ENCODE measurements around the gene FNBP1L.

- TF ChIP-seq POLR2A (IDR thresholded peaks at IDR 0.05; ENCODE audit: low read depth, low read length) (no peak), POLR2AphosphoS5 (IDR thresholded peaks at IDR 0.05; ENCODE audit: low read depth, low read length) (no peak)
Measured at GRCh38 chr1:93588955-93589354, 141.0 kb downstream of the FNBP1L start.

Data from GM12892 (cell line).